IMR-90 (cell line): Measurements from ENCODE around the gene PPP5C. TPM values are rescaled to one million over a fixed set of nuclear protein-coding genes. Genes with fewer than 3 reads are reported as not detected.

Source experiments
- ATAC-seq: fragments of 200-7000 bp; cut with Tn5 transposase; 2 replicates; pipeline ENCODE4 v1.9.1; 2020; ENCODE audit warnings: low read depth, mild to moderate bottlenecking, moderate library complexity
- BruUV-seq: library from RNA; stranded (reverse); fragments of 400-500 nt; replicated peaks from 2 replicates; lab custom pipeline; 2021; lab: Mats Ljungman, UMichigan
- CTCF ChIA-PET: fragments of 300-600 bp; formaldehyde crosslinking; extraction: SDS; loops from one replicate; lab custom pipeline; 2021; ENCODE audit warnings: antibody characterized with exemption; lab: Yijun Ruan, JAX
- POLR2A ChIA-PET: fragments of 300-600 bp; sonication (Branson Sonifier 250); formaldehyde crosslinking; loops from one replicate; lab custom pipeline; 2022; ENCODE audit warnings: antibody characterized with exemption; ENCODE audit not compliant: unreplicated experiment; lab: Charles Lee
- DNase-seq: peaks from one replicate; pipeline ENCODE4 v3.0.0; 2013
- H2AFZ ChIP-seq: replicated peaks from 2 replicates; pipeline ENCODE3; 2013; ENCODE audit warnings: low read length, mild to moderate bottlenecking; ENCODE audit not compliant: poor library complexity
- H2AK5ac ChIP-seq: 2 replicates; pipeline ENCODE4 v1.6.1; 2013; ENCODE audit warnings: low read depth, low read length, inconsistent platforms
- H2AK9ac ChIP-seq: replicated peaks from 2 replicates; pipeline ENCODE3; 2013; ENCODE audit warnings: mild to moderate bottlenecking, low read depth, low read length, moderate library complexity; ENCODE audit not compliant: poor library complexity
- H2BK120ac ChIP-seq: 2 replicates; pipeline ENCODE4 v1.6.1; 2013; ENCODE audit warnings: low read depth, low read length, inconsistent platforms
- H2BK15ac ChIP-seq: 3 replicates; pipeline ENCODE4 v1.6.1; 2013; ENCODE audit warnings: low read depth, low read length, inconsistent platforms
- H2BK20ac ChIP-seq: 2 replicates; pipeline ENCODE4 v1.6.1; 2013; ENCODE audit warnings: low read depth, mild to moderate bottlenecking, inconsistent platforms, low read length, moderate library complexity
- H2BK5ac ChIP-seq: 2 replicates; pipeline ENCODE4 v1.6.1; 2013; ENCODE audit warnings: mild to moderate bottlenecking, low read depth, low read length, inconsistent platforms; ENCODE audit not compliant: poor library complexity, severe bottlenecking
- H3K14ac ChIP-seq: replicated peaks from 2 replicates; pipeline ENCODE4 v1.6.1; 2013; ENCODE audit warnings: low read depth, low read length, inconsistent platforms
- H3K18ac ChIP-seq: 2 replicates; pipeline ENCODE4 v1.6.1; 2013; ENCODE audit warnings: low read depth, low read length, control low read depth
- H3K23ac ChIP-seq: 2 replicates; pipeline ENCODE4 v1.6.1; 2013; ENCODE audit warnings: low read depth, low read length, inconsistent platforms
- H3K27ac ChIP-seq: 2 replicates; pipeline ENCODE4 v1.5.1; 2013; ENCODE audit warnings: mild to moderate bottlenecking, control low read depth, low read length; ENCODE audit not compliant: insufficient read depth
- H3K27me3 ChIP-seq: 2 replicates; pipeline ENCODE4 v1.6.1; 2013; ENCODE audit warnings: low read length; ENCODE audit not compliant: control insufficient read depth, insufficient read depth
- H3K36me3 ChIP-seq: 2 replicates; pipeline ENCODE4 v1.6.1; 2013; ENCODE audit warnings: low read length, mixed read lengths; ENCODE audit not compliant: control insufficient read depth, insufficient read depth
- H3K4ac ChIP-seq: 2 replicates; pipeline ENCODE4 v1.6.1; 2013; ENCODE audit warnings: low read depth, low read length, inconsistent platforms
- H3K4me1 ChIP-seq: 2 replicates; pipeline ENCODE4 v1.6.1; 2013; ENCODE audit warnings: low read length, mixed read lengths; ENCODE audit not compliant: control insufficient read depth, insufficient read depth
- H3K4me2 ChIP-seq: 2 replicates; pipeline ENCODE4 v1.6.1; 2013; ENCODE audit warnings: low read depth, mild to moderate bottlenecking, control low read depth, low read length, moderate library complexity
- H3K4me3 ChIP-seq: 2 replicates; pipeline ENCODE4 v1.5.1; 2013; ENCODE audit warnings: low read depth, mild to moderate bottlenecking, control low read depth, low read length, moderate library complexity; ENCODE audit not compliant: insufficient read depth
- H3K56ac ChIP-seq: 2 replicates; pipeline ENCODE4 v1.6.1; 2013; ENCODE audit warnings: low read length, inconsistent platforms; ENCODE audit not compliant: insufficient read depth; ENCODE audit errors: extremely low read depth
- H3K79me1 ChIP-seq, 2 experiments: 2 replicates each; pipeline ENCODE4 v1.6.1; 2013; ENCODE audit warnings: low read length in 2 of 2, inconsistent platforms in 1 of 2, low read depth in 1 of 2
- H3K9ac ChIP-seq: 2 replicates; pipeline ENCODE4 v1.6.1; 2013; ENCODE audit warnings: low read depth, low read length, control low read depth
- H3K9me1 ChIP-seq: 2 replicates; pipeline ENCODE4 v1.6.1; 2013; ENCODE audit warnings: low read length, inconsistent platforms; ENCODE audit not compliant: insufficient read depth
- H3K9me3 ChIP-seq: 2 replicates; pipeline ENCODE4 v1.6.1; 2013; ENCODE audit warnings: low read length; ENCODE audit not compliant: control insufficient read depth, insufficient read depth
- H4K20me1 ChIP-seq: 2 replicates; pipeline ENCODE4 v1.6.1; 2013; ENCODE audit warnings: low read length, inconsistent platforms; ENCODE audit not compliant: insufficient read depth
- H4K5ac ChIP-seq: 2 replicates; pipeline ENCODE4 v1.6.1; 2013; ENCODE audit warnings: mild to moderate bottlenecking, low read depth, low read length, control low read depth
- H4K8ac ChIP-seq, 2 experiments: 2 replicates each; pipeline ENCODE4 v1.6.1; 2013; ENCODE audit warnings: low read depth in 2 of 2, low read length in 2 of 2, control low read depth in 1 of 2, inconsistent platforms in 1 of 2
- H4K91ac ChIP-seq: 2 replicates; pipeline ENCODE4 v1.6.1; 2013; ENCODE audit warnings: low read depth, low read length, inconsistent platforms; ENCODE audit not compliant: insufficient read depth
- BHLHE40 ChIP-seq: fragments of 150-350 bp; IDR thresholded peaks from 2 replicates; pipeline ENCODE4 v1.6.1; 2016; ENCODE audit warnings: mild to moderate bottlenecking, low read depth, low read length
- CEBPB ChIP-seq: IDR thresholded peaks from 2 replicates; pipeline ENCODE4 v1.6.1; 2012; ENCODE audit warnings: low read depth, low read length, improper control_type of control experiment
- CHD1 ChIP-seq: IDR thresholded peaks from 2 replicates; pipeline ENCODE4 v1.6.1; 2012; ENCODE audit warnings: low read depth, low read length, improper control_type of control experiment
- CTCF ChIP-seq: conservative IDR thresholded peaks from 2 replicates; pipeline ENCODE4 v1.5.1; 2012; ENCODE audit warnings: mild to moderate bottlenecking, low read depth, low read length, improper control_type of control experiment
- FOS ChIP-seq: fragments of 150-350 bp; IDR thresholded peaks from 2 replicates; pipeline ENCODE4 v1.6.1; 2016; ENCODE audit warnings: low read depth, low read length
- MAFK ChIP-seq: IDR thresholded peaks from 2 replicates; pipeline ENCODE4 v1.6.1; 2012; ENCODE audit warnings: low read depth, low read length, improper control_type of control experiment
- MXI1 ChIP-seq: IDR thresholded peaks from 2 replicates; pipeline ENCODE4 v1.6.1; 2012; ENCODE audit warnings: low read depth, mild to moderate bottlenecking, low read length, moderate library complexity, borderline replicate concordance
- RAD21 ChIP-seq: IDR thresholded peaks from 2 replicates; pipeline ENCODE4 v1.6.1; 2012; ENCODE audit warnings: low read length, improper control_type of control experiment
- RCOR1 ChIP-seq: IDR thresholded peaks from 2 replicates; pipeline ENCODE4 v1.6.1; 2012; ENCODE audit warnings: mild to moderate bottlenecking, low read length, improper control_type of control experiment; ENCODE audit not compliant: insufficient replicate concordance
- RFX5 ChIP-seq: IDR thresholded peaks from 2 replicates; pipeline ENCODE4 v1.8.0; 2012; ENCODE audit warnings: low read depth, mild to moderate bottlenecking, low read length, moderate library complexity
- WGBS, 2 experiments: methylation state at CpG; one replicate each; pipeline versions ENCODE4 v1.1.5 to v1.1.7; 2013; ENCODE audit warnings: missing lambda C conversion rate in 2 of 2; ENCODE audit not compliant: insufficient read length in 1 of 2; ENCODE audit errors: extremely low coverage in 2 of 2; 5-methylcytosine and 5-hydroxymethylcytosine counted together
- dilution Hi-C: fragments of 300-500 bp; cut with HindIII; formaldehyde crosslinking; loops from one replicate; pipeline ENCODE4 v1.14.3; 2018; ENCODE audit warnings: low sequenced_read_pairs; ENCODE audit not compliant: unreplicated experiment
- in situ Hi-C: fragments of 300-500 bp; cut with MboI; formaldehyde crosslinking; loops from 3 replicates; pipeline ENCODE4 v1.14.3; 2019; ENCODE audit warnings: low sequenced_read_pairs, inconsistent platforms, mixed read lengths
- intact Hi-C: fragments of 100-400 bp; cut with micrococcal nuclease; formaldehyde crosslinking; loops from 2 replicates; pipeline ENCODE4 v1.10.0; 2022
- polyA plus RNA-seq, 3 experiments: library from polyadenylated mRNA; depleted of rRNA; stranded (reverse); fragments of >200 nt; gene quantifications; 2 replicates each; pipeline ENCODE4 v1.2.3, GENCODE V29; 2012; ENCODE audit warnings: low replicate concordance in 1 of 3
- total RNA-seq: library from RNA; depleted of rRNA; stranded (reverse); fragments of >200 nt; gene quantifications from 2 replicates; pipeline ENCODE4 v1.2.3, GENCODE V29; 2012
- TF ChIP-seq, protein P1 (sequence below): fragments of 150-350 bp; IDR thresholded peaks from 2 replicates; pipeline ENCODE4 v1.6.1; 2016; ENCODE audit warnings: low read depth, mild to moderate bottlenecking, low read length, moderate library complexity, borderline replicate concordance

The PPP5C gene
- total and polyA plus RNA-seq, 2 of the 4 experiments (the other 2 are of a cell fraction): 80.5 to 128 TPM

GRCh38 chr19:46384396-46384795 lies 37.5 kb downstream of the PPP5C start:
- no peak overlapping the region for H3K14ac ChIP-seq
- no peak overlapping the region for H3K4me3 ChIP-seq
- H4K91ac ChIP-seq: no peak overlapping the region
- no peak overlapping the region for H3K23ac ChIP-seq
- no peak overlapping the region for H2AK9ac ChIP-seq
- H2BK15ac ChIP-seq: no peak overlapping the region
- no TSS peak for BruUV-seq
- H3K27me3 ChIP-seq: no peaks in the 10 kb centered on the region
- H3K56ac ChIP-seq: no peak overlapping the region
- H4K20me1 ChIP-seq: no peaks in the 10 kb centered on the region; the same call in 1 of the 2 replicates
- H3K4me1 ChIP-seq: no peaks in the 10 kb centered on the region
- H3K18ac ChIP-seq: no peak overlapping the region
- POLR2A ChIA-PET: no interaction called here
- ATAC-seq (no peak), DNase-seq (no peak)
- H3K4ac ChIP-seq: no peak overlapping the region
- H3K4me2 ChIP-seq: no peak overlapping the region
- no peak overlapping the region for H2AFZ ChIP-seq
- peaks cover 38% of the 10 kb centered on the region for H3K36me3 ChIP-seq
- no peak overlapping the region for H4K8ac ChIP-seq
- no peak overlapping the region for H2AK5ac ChIP-seq
- peaks cover 5% of the 10 kb centered on the region; the same call in 1 of the 2 replicates for H3K9me1 ChIP-seq
- H4K5ac ChIP-seq: no peak overlapping the region
- CTCF ChIA-PET: no interaction called here
- H3K27ac ChIP-seq: no peak overlapping the region
- dilution Hi-C loops (no loop called here), intact Hi-C loops (no loop called here), in situ Hi-C loops (loop anchor here (10.0 kb wide), 1 partner anchor 100 kb away; no protein-coding TSS in a partner anchor)
- H3K79me1 ChIP-seq: peaks cover 6 to 38% of the 10 kb centered on the region in 2 experiments
- no peak overlapping the region for H2BK5ac ChIP-seq
- H2BK120ac ChIP-seq: no peak overlapping the region
- 78% methylated on average over 4 of the region's 11 CpGs; no CpG with 5 or more reads in 1 of the 2 experiments for WGBS, 2 experiments
- H2BK20ac ChIP-seq: no peak overlapping the region
- H3K9ac ChIP-seq: no peak overlapping the region
- peaks cover 3% of the 10 kb centered on the region for H3K9me3 ChIP-seq
- TF ChIP-seq CHD1: no peak
- TF ChIP-seq MAFK: no peak
- TF ChIP-seq CTCF: no peak
- no peak for TF ChIP-seq RCOR1
- no peak for TF ChIP-seq BHLHE40
- TF ChIP-seq MXI1: no peak
- TF ChIP-seq, protein P1, sequence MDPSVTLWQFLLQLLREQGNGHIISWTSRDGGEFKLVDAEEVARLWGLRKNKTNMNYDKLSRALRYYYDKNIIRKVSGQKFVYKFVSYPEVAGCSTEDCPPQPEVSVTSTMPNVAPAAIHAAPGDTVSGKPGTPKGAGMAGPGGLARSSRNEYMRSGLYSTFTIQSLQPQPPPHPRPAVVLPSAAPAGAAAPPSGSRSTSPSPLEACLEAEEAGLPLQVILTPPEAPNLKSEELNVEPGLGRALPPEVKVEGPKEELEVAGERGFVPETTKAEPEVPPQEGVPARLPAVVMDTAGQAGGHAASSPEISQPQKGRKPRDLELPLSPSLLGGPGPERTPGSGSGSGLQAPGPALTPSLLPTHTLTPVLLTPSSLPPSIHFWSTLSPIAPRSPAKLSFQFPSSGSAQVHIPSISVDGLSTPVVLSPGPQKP: no peak
- TF ChIP-seq RFX5: no peak
- TF ChIP-seq RAD21: no peak
- TF ChIP-seq CEBPB: no peak
- no peak for TF ChIP-seq FOS
